ENCODE measurements around the gene SSX2.
"Not testable (repeated sequence)": the region's sequence is repeated elsewhere in the genome, so short reads cannot be mapped to it uniquely, and the experiment has no call there.

Gene SSX2

GRCh38 chrX:52707078-52707477, at the start of gene SSX2:
Gene SSX2, minus strand, starts transcription at chrX:52707178. Its CDS starts 1,429 bp downstream, at chrX:52705749.
- DNase-seq: not testable (repeated sequence)

- DNase-seq: not testable (repeated sequence)
Observed at GRCh38 chrX:52750952-52751351, 44.0 kb upstream of the SSX2 start, which contains the start of gene SSX2B. Gene SSX2B, plus strand, starts transcription at chrX:52751252. Its CDS starts 1,429 bp downstream, at chrX:52752681.

GRCh38 chrX:52692034-52692433, 14.9 kb downstream of the SSX2 start:
- DNase-seq: not testable (repeated sequence)

DNA sequence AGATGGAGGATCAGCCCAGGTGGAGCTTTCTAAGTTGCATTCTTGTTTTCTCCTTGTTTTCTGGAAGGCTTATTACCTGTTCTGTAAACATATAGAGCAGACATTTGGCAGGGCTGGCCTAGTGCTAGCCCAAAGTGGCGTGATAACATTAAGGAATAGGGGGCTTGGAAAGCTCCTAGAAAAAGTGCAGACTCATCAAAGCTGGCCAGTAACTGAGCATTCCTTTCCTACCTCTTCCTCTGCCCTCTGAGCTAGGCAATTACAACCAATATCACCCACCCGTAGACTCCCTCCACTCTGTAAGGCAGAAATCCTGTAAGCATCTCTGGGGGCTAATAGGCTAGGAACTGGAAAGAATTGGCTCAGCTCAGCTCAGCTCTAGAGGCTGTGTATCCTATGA, 44.8 kb downstream of the SSX2 start:
- DNase-seq: not testable (repeated sequence)

DNA sequence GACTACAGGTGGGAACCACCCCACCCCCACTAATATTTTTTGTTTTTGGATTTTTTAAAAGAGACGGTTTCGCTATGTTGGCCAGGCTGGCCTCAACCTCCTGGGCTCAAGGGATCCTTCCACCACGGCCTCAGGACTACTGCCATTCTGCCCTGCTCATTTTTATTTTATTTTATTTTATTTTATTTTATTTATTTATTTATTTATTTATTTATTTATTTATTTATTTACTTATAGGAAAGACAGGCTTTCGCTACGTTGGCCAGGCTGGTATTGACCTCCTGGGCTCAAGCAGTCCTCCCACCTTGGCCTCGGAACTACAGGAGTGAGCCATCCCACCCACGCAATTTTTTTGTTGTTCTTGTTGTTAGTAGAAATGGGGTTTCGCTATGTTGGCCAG, 51.5 kb downstream of the SSX2 start:
- DNase-seq: not testable (repeated sequence)

DNA sequence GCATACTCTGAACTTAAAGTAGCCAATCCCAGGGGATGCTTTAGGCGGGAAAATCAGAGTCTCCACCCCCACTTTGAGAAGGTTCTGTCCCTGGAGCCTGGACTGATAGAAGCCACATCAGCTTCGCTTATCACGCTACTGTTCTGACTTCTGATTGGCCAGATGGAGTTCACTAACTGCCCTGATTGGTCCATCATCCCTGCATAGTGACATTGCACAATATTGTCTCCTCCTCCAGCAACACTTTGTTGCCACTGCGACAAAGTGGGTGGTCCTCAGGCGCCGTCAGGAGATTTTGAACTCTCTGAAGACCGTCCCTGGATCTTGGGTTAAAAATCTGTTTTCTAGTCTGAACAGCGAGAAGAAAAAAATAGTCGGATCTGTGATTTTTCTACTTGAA, 52.2 kb downstream of the SSX2 start, which contains the start of gene SSX7:
Gene SSX7, minus strand, starts transcription at position 101 of the 400 bp plus-strand sequence. CDS start 1,428 bp downstream, outside the sequence.
- not testable (repeated sequence) for DNase-seq

- DNase-seq: not testable (repeated sequence)
Observed at GRCh38 chrX:52650676-52651075, 56.3 kb downstream of the SSX2 start.

DNA sequence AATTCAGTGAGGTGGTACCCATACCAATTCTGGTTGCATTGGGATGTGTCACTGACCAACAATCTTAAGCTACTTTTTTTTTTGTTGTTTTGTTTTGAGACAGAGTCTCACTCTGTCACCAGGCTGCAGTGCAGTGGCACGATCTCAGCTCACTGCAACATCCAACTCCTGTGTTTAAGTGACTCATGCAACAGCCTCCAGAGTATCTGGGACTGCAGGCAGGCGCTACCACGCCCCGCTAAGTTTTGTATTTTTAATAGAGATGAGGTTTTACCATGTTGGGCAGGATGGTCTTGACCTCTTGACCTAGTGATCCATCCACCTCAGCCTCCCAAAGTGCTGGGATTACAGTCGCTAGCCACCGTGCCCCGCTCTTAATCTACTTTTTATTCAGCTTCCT, 58.0 kb downstream of the SSX2 start:
- DNase-seq: not testable (repeated sequence)

Measured in anterior cingulate cortex (tissue), 58 donors.